ENCODE data around the gene BCL11A.
A peak's percentile ranks its signal among the peaks of the same experiment; 100 is the strongest.

Gene BCL11A

DNA sequence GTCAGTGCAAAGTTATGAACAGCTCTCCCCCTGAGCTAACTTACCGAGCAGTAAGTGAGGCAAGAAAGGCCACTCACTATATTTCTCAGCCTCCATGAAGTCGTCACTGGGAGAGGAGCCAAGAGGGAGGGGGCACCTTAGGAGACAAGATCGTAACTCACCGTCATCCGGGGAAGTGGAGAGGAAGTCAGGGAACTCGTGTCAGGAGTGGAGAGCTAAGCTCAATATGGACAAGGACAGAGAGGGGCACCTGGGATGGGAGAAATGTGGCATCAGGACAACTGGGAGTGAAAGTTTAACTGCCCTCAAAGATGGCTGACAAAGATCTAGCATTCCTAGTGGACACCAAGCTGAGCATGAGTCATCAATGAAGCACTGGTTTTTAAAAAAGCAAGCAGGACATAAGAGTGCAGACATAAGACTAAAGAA lies 37.1 kb downstream of the BCL11A start:
- peaks cover 93% of the 10 kb centered on the region for H3K4me1 Mint-ChIP-seq
- H3K36me3 Mint-ChIP-seq, result peaks cover 49% of the 10 kb centered on the region
- peak overlapping the region; percentile 88 for H3K27ac Mint-ChIP-seq
- no peak for ATAC-seq
- H3K9me3 Mint-ChIP-seq, result no peaks in the 10 kb centered on the region
- H3K4me3 Mint-ChIP-seq, result peak overlapping the region; percentile 51
- no peaks in the 10 kb centered on the region for H3K27me3 Mint-ChIP-seq

- peaks cover 93% of the 10 kb centered on the region for H3K4me1 Mint-ChIP-seq
- H3K4me3 Mint-ChIP-seq, result peak overlapping the region; percentile 67
- peak overlapping the region; percentile 88 for H3K27ac Mint-ChIP-seq
- H3K27me3 Mint-ChIP-seq, result no peaks in the 10 kb centered on the region
- peak; percentile 89 for ATAC-seq
- H3K36me3 Mint-ChIP-seq, result peaks cover 47% of the 10 kb centered on the region
- no peaks in the 10 kb centered on the region for H3K9me3 Mint-ChIP-seq
These were observed 37.7 kb downstream of the BCL11A start for GRCh38 chr2:60515721-60516226.

- H3K4me1 Mint-ChIP-seq, result peaks cover 95% of the 10 kb centered on the region
- ATAC-seq, result no peak
- H3K27me3 Mint-ChIP-seq, result no peaks in the 10 kb centered on the region
- H3K36me3 Mint-ChIP-seq, result peaks cover 63% of the 10 kb centered on the region
- H3K9me3 Mint-ChIP-seq, result no peaks in the 10 kb centered on the region
- H3K27ac Mint-ChIP-seq, result peak overlapping the region; percentile 88
- H3K4me3 Mint-ChIP-seq, result no peak overlapping the region
These were observed 39.5 kb downstream of the BCL11A start for GRCh38 chr2:60513996-60514395.

DNA sequence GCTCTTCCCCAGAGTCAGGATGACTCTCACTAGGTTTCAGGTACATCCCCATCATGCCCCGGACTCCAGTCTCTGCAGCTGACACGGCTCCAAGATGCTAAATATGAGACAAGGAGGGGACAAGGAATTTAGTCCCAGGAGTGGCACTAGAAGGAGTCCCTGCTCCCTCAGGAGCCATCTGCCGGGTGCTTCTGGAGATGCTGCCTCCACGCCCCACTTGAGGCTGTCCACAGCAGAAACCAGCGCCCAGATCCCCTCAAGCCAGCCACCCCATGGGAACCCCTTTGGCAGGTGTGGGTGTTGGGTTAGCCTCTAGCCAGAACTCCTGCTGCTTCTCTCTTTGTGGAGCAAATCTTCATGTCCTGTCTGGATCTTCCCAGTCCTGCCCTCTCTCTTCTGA lies 40.3 kb downstream of the BCL11A start:
- peaks cover 57% of the 10 kb centered on the region for H3K36me3 Mint-ChIP-seq
- no peaks in the 10 kb centered on the region for H3K9me3 Mint-ChIP-seq
- ATAC-seq, result no peak
- no peaks in the 10 kb centered on the region for H3K27me3 Mint-ChIP-seq
- peaks cover 95% of the 10 kb centered on the region for H3K4me1 Mint-ChIP-seq
- peak overlapping the region; percentile 5 for H3K4me3 Mint-ChIP-seq
- peak overlapping the region; percentile 88 for H3K27ac Mint-ChIP-seq

- Mint-ChIP-seq H3K36me3 (peaks cover 62% of the 10 kb centered on the region), H3K4me3 (peak overlapping the region; percentile 7), H3K4me1 (peaks cover 99% of the 10 kb centered on the region), H3K9me3 (no peaks in the 10 kb centered on the region), H3K27me3 (no peaks in the 10 kb centered on the region), H3K27ac (peak overlapping the region; percentile 88)
- no peak for ATAC-seq
These were observed 40.8 kb downstream of the BCL11A start for GRCh38 chr2:60512641-60513040.

- peaks cover 62% of the 10 kb centered on the region for H3K36me3 Mint-ChIP-seq
- ATAC-seq, result peak; percentile 65
- peak overlapping the region; percentile 88 for H3K27ac Mint-ChIP-seq
- H3K27me3 Mint-ChIP-seq, result no peaks in the 10 kb centered on the region
- peak overlapping the region; percentile 7 for H3K4me3 Mint-ChIP-seq
- peaks cover 98% of the 10 kb centered on the region for H3K4me1 Mint-ChIP-seq
- no peaks in the 10 kb centered on the region for H3K9me3 Mint-ChIP-seq
These were observed 41.3 kb downstream of the BCL11A start for GRCh38 chr2:60512062-60512622.

DNA sequence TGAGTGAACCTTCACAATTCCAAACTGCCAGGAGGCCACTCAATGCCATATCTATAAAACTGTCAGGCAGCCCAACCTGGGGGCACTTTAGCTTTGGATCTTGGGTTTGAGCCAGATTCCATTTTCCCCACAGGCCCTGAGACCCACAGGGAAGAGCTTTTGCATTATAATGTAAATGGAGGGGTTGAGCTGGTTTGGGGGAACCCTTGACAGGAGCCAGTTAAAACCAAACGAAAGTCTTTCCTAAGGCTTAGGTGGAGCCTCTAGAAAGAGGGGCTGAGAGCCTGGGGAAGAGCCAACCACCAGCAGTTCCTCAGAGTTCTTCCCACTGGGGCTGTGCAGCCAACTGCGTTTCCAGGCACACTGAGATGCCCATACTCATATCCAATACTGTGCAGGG lies 42.7 kb downstream of the BCL11A start:
- Mint-ChIP-seq H3K4me1 (peaks cover 98% of the 10 kb centered on the region), H3K27me3 (no peaks in the 10 kb centered on the region), H3K27ac (peak overlapping the region; percentile 88), H3K4me3 (no peak overlapping the region), H3K9me3 (no peaks in the 10 kb centered on the region), H3K36me3 (peaks cover 51% of the 10 kb centered on the region)
- no peak for ATAC-seq

- Mint-ChIP-seq H3K4me1 (peaks cover 99% of the 10 kb centered on the region), H3K36me3 (peaks cover 42% of the 10 kb centered on the region), H3K9me3 (no peaks in the 10 kb centered on the region), H3K27me3 (no peaks in the 10 kb centered on the region), H3K4me3 (no peak overlapping the region), H3K27ac (peak overlapping the region; percentile 88)
- no peak for ATAC-seq
These were observed 44.4 kb downstream of the BCL11A start for GRCh38 chr2:60509066-60509465.

GRCh38 chr2:60508339-60508917 lies 45.0 kb downstream of the BCL11A start:
- Mint-ChIP-seq H3K4me1 (peaks cover 99% of the 10 kb centered on the region), H3K27me3 (no peaks in the 10 kb centered on the region), H3K9me3 (no peaks in the 10 kb centered on the region), H3K36me3 (peaks cover 40% of the 10 kb centered on the region), H3K27ac (peak overlapping the region; percentile 88), H3K4me3 (peak overlapping the region; percentile 11)
- ATAC-seq, result no peak

GRCh38 chr2:60507211-60507965 lies 46.1 kb downstream of the BCL11A start:
- H3K4me1 Mint-ChIP-seq, result peaks cover 99% of the 10 kb centered on the region
- ATAC-seq, result no peak
- H3K27ac Mint-ChIP-seq, result peak overlapping the region; percentile 88
- peak overlapping the region; percentile 44 for H3K4me3 Mint-ChIP-seq
- no peaks in the 10 kb centered on the region for H3K9me3 Mint-ChIP-seq
- no peaks in the 10 kb centered on the region for H3K27me3 Mint-ChIP-seq
- peaks cover 36% of the 10 kb centered on the region for H3K36me3 Mint-ChIP-seq

DNA sequence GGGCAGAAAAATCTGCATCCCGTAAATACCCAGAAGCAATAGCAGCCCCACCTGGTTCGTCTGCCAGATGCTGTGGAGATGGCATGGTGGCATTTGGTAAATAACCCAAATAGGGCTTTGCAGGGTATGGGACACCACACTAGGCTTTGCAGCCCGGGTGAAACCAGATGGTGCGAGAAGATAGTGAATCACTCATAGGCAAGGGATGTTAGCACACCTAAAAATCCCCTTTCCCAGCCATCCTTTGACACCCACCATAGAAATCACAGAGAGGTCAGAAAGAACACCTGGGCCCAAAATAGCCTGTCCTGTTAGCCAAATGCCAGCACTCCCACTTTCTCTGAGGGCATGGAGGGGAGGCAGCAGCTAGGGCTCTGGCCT lies 47.6 kb downstream of the BCL11A start:
- H3K9me3 Mint-ChIP-seq, result no peaks in the 10 kb centered on the region
- H3K27ac Mint-ChIP-seq, result peak overlapping the region; percentile 88
- peak; percentile 63 for ATAC-seq
- H3K27me3 Mint-ChIP-seq, result no peaks in the 10 kb centered on the region
- peaks cover 99% of the 10 kb centered on the region for H3K4me1 Mint-ChIP-seq
- peaks cover 34% of the 10 kb centered on the region for H3K36me3 Mint-ChIP-seq
- H3K4me3 Mint-ChIP-seq, result peak overlapping the region; percentile 62

DNA sequence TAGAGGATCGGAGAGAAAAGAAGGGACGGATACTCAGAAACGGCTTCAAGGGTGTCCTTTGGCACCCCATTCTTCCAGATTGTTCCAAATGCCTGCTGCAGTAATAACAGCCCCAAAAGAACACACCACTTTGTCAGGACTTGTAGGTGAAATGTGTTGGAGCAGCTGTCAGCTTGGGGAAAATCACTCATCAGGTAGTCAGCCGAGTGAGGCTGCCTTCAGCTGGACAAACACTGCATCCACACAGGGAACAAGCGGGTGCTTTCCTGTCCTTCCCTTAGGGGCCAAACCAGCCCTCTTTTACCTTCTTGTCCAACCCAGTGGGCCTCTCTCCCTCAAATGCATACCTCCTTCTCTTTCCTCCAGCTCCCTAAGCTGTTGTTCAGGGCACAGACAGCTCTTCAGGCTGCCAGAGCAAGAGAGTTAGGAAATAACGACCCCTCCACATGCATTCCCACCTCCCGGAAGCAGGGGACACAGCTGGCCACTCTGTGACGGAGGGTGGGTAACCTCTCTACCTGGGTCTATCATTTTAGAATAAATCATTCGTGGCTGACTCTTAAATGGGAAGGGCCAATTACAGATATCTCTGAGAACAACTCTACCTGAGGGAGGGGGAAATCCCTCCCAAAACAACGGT lies 48.1 kb downstream of the BCL11A start:
- ATAC-seq, result no peak
- Mint-ChIP-seq H3K27me3 (no peaks in the 10 kb centered on the region), H3K4me3 (peak overlapping the region; percentile 82), H3K36me3 (peaks cover 35% of the 10 kb centered on the region), H3K27ac (peak overlapping the region; percentile 88), H3K4me1 (peaks cover 99% of the 10 kb centered on the region), H3K9me3 (no peaks in the 10 kb centered on the region)

DNA sequence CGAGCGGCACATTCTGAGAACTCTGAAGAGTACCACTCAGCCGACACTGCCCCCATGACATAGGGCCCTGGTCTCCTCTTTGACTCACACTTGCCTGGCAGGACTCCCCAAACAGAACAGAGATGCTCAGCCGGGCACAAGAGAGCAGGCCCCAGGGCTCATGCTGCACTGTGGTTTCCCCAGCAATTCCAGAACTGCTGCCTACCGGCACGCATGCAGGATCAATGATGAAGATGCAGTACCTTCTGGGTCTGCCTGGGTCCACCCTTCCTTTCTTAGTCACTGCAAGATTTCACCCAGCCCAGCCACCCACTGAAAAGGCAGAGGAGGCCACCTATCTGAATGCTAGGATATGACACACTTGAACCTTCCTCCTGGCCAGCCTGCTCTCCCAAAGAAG lies 49.4 kb downstream of the BCL11A start:
- Mint-ChIP-seq H3K27me3 (no peaks in the 10 kb centered on the region), H3K36me3 (peaks cover 28% of the 10 kb centered on the region), H3K4me3 (peak overlapping the region; percentile 82), H3K27ac (peak overlapping the region; percentile 88), H3K4me1 (peaks cover 99% of the 10 kb centered on the region), H3K9me3 (no peaks in the 10 kb centered on the region)
- ATAC-seq, result peak; percentile 71

DNA sequence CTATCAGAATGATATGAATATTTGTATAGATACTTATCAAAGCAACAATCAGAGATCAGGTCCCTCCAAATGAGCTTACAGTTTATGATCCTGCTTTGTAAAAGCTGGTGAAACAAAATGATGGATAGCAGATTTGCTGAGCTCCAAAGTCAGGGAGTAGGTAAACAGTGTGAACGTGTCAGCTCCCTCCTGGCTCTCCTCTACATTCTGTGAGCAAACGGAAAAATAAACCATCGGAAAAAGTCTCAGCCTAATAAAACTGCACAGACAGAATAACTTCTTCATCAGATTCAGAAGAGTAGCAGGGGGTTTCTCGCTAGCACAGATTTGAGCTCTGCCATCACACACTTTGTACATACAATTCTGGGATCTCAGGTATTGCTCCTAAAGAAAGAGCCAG lies 51.3 kb downstream of the BCL11A start:
- Mint-ChIP-seq H3K27ac (peak overlapping the region; percentile 88), H3K27me3 (no peaks in the 10 kb centered on the region), H3K9me3 (no peaks in the 10 kb centered on the region), H3K4me1 (peaks cover 100% of the 10 kb centered on the region), H3K36me3 (peaks cover 27% of the 10 kb centered on the region), H3K4me3 (no peak overlapping the region)
- no peak for ATAC-seq

DNA sequence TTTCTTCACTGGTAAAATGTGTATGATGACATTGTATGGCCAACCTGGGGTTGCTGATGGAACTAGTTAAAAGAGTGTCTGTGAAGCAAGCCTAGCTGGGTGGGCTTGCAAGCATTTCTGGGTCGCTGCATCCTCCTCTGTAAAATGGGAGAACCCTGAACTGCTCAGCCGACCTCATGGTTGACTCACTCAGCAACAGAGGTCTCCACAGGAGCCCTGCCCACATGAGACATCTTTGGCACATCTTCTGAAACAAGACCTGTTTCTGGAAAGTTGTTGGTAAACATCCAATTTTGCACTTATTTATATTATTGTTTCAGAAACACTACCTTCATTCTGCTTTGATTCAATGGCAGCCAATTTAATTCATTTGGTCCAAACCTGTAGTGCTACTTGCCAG lies 52.6 kb downstream of the BCL11A start:
- Mint-ChIP-seq H3K27me3 (no peaks in the 10 kb centered on the region), H3K4me1 (peaks cover 100% of the 10 kb centered on the region), H3K36me3 (peaks cover 37% of the 10 kb centered on the region), H3K27ac (peak overlapping the region; percentile 88), H3K9me3 (no peaks in the 10 kb centered on the region), H3K4me3 (no peak overlapping the region)
- ATAC-seq, result no peak

Data from stimulated activated memory B cell treated with anti-CD40 and anti-IgM and Interleukin-4, amounts not matched to agents 10 μg/mL and 1 μg/mL and 100 μg/mL, for 72 hours (primary cell).